Measurements from ENCODE around the gene CGREF1.

GRCh38 chr2:27086724-27087593 lies 32.0 kb downstream of the CGREF1 start, which contains the start of gene KHK:
- TF ChIP-seq POLR2AphosphoS5 (IDR thresholded peaks at IDR 0.05; ENCODE audit: low read depth) (no peak), CTCF (IDR thresholded peaks at IDR 0.05; ENCODE audit: insufficient read depth, low read length) (no peak), REST (IDR thresholded peaks at IDR 0.05; ENCODE audit: insufficient replicate concordance, low read depth) (no peak)

All from HL-60 (cell line).